Keratinocyte (primary cell): Measurements from ENCODE around the gene RRBP1. TPM values are rescaled to one million over a fixed set of nuclear protein-coding genes. Genes with fewer than 3 reads are reported as not detected.

Source experiments
- DNase-seq: peaks from one replicate; pipeline ENCODE4 v3.0.0-alpha.2; 2011; ENCODE audit warnings: low read depth, missing footprints, low spot score
- FAIRE-seq: peaks from 2 replicates; lab custom pipeline; 2011; peaks lifted over from hg19 to GRCh38; lab: Jason Lieb, UNC
- H2AFZ ChIP-seq: 2 replicates; pipeline ENCODE4 v1.6.0; 2012; ENCODE audit warnings: low read length, control low read depth, inconsistent platforms; ENCODE audit not compliant: control insufficient read depth
- H3K27ac ChIP-seq: 2 replicates; pipeline ENCODE4 v1.5.1; 2011; ENCODE audit warnings: low read length; ENCODE audit not compliant: control insufficient read depth, insufficient read depth
- H3K27me3 ChIP-seq: 3 replicates; pipeline ENCODE4 v1.6.0; 2011; ENCODE audit warnings: low read length; ENCODE audit not compliant: control insufficient read depth, insufficient read depth; ENCODE audit errors: extremely low read depth
- H3K36me3 ChIP-seq, 2 experiments: 2 replicates in 1 of 2; 3 replicates in 1 of 2; pipeline ENCODE4 v1.5.1; 2011; ENCODE audit warnings: low read length in 2 of 2, mild to moderate bottlenecking in 1 of 2; ENCODE audit not compliant: control insufficient read depth in 2 of 2, insufficient read depth in 2 of 2; ENCODE audit errors: extremely low read depth in 1 of 2
- H3K4me1 ChIP-seq: 3 replicates; pipeline ENCODE4 v1.5.1; 2011; ENCODE audit warnings: low read length; ENCODE audit not compliant: control insufficient read depth, insufficient read depth; ENCODE audit errors: extremely low read depth
- H3K4me2 ChIP-seq: 3 replicates; pipeline ENCODE4 v1.6.0; 2011; ENCODE audit warnings: low read depth, low read length; ENCODE audit not compliant: control insufficient read depth, insufficient read depth; ENCODE audit errors: extremely low read depth
- H3K4me3 ChIP-seq, 3 experiments: fragments of 200-600 bp in 1 of 3; sonication (generic) in 1 of 3; 2 replicates in 2 of 3; 3 replicates in 1 of 3; pipeline ENCODE4 v1.5.1; 2011 to 2016; ENCODE audit warnings: low read length in 3 of 3, mild to moderate bottlenecking in 3 of 3, control low read depth in 2 of 3, inconsistent platforms in 1 of 3, low read depth in 1 of 3, mixed read lengths in 1 of 3, mixed run types in 1 of 3, moderate library complexity in 1 of 3; ENCODE audit not compliant: control insufficient read depth in 2 of 3, insufficient read depth in 2 of 3; ENCODE audit errors: extremely low read depth in 1 of 3
- H3K79me2 ChIP-seq: 2 replicates; pipeline ENCODE4 v1.6.0; 2012; ENCODE audit warnings: low read length; ENCODE audit not compliant: control insufficient read depth, insufficient read depth
- H3K9ac ChIP-seq: 3 replicates; pipeline ENCODE4 v1.6.0; 2011; ENCODE audit warnings: low read length; ENCODE audit not compliant: control insufficient read depth, insufficient read depth; ENCODE audit errors: extremely low read depth
- H3K9me1 ChIP-seq: 3 replicates; pipeline ENCODE4 v1.6.0; 2011; ENCODE audit warnings: low read length; ENCODE audit not compliant: control insufficient read depth, insufficient read depth; ENCODE audit errors: extremely low read depth
- H3K9me3 ChIP-seq: 2 replicates; pipeline ENCODE4 v1.5.1; 2012; ENCODE audit warnings: low read depth, low read length; ENCODE audit not compliant: control insufficient read depth
- H4K20me1 ChIP-seq: 3 replicates; pipeline ENCODE4 v1.6.0; 2011; ENCODE audit warnings: low read length; ENCODE audit not compliant: control insufficient read depth, insufficient read depth; ENCODE audit errors: extremely low read depth
- EZH2 ChIP-seq: IDR thresholded peaks from one replicate; pipeline ENCODE4 v1.6.1; 2012; ENCODE audit warnings: inconsistent platforms, mild to moderate bottlenecking, low read length, moderate library complexity
- dilution Hi-C: fragments of 300-500 bp; cut with MboI; formaldehyde crosslinking; loops from one replicate; pipeline ENCODE4 v1.7.0; 2020; ENCODE audit warnings: low sequenced_read_pairs; ENCODE audit not compliant: extremely low pct_ligation_motif_present
- polyA plus RNA-seq, 5 experiments: library from polyadenylated mRNA; depleted of rRNA in 3 of 5; stranded (reverse) in 3 of 5; stranded (forward) in 1 of 5; unstranded in 1 of 5; fragments of >200 nt; gene quantifications; 1 replicate in 1 of 5; 2 replicates in 3 of 5; 3 replicates in 1 of 5; pipeline versions ENCODE4 v1.2.1 to v1.2.3, GENCODE V29; 2011 to 2012; ENCODE audit warnings: missing spikeins in 2 of 5, low read depth in 1 of 5, low replicate concordance in 1 of 5
- TF ChIP-seq, protein P1 (sequence below), 3 experiments: IDR thresholded peaks in 1 of 3; conservative IDR thresholded peaks in 1 of 3; optimal IDR thresholded peaks in 1 of 3; 2 replicates in 2 of 3; 3 replicates in 1 of 3; pipeline versions ENCODE3 to v1.5.1; 2011; ENCODE audit warnings: low read length in 3 of 3, mild to moderate bottlenecking in 3 of 3, moderate library complexity in 2 of 3, control low read depth in 1 of 3, inconsistent platforms in 1 of 3; ENCODE audit not compliant: insufficient read depth in 2 of 3; ENCODE audit errors: extremely low read depth in 1 of 3

RRBP1 gene
- polyA plus RNA-seq, 1 donor (not counting 4 experiments of a cell fraction or from before 2014, with no cell fraction given), result 43.9 TPM

DNA sequence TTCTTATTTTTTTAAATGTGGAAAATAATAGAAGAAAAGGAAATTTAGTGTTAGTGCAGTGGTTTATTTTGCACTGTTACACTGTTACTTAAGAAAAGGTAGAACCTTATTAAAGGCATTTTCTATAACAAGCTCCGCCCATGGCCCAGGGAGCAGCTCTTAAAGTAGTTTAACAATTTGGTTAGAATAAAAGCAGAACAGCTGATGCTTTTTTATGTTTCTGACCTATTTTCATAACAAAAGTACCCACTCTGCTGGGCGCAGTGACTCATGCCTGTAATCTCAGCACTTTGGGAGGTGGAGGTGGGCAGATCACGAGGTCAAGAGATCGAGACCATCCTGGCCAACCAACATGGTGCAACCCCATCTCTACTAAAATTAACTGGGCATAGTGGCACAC lies 79.5 kb downstream of the RRBP1 start:
- Histone ChIP-seq H3K36me3 (peaks cover 8 to 13% of the 10 kb centered on the region in 2 experiments), H3K9me1 (no peaks in the 10 kb centered on the region), H3K4me1 (no peaks in the 10 kb centered on the region), H3K27me3 (no peaks in the 10 kb centered on the region), H3K9ac (no peak overlapping the region), H2AFZ (no peak overlapping the region), H3K4me2 (no peak overlapping the region), H3K79me2 (peaks cover 67% of the 10 kb centered on the region), H3K9me3 (no peaks in the 10 kb centered on the region), H3K4me3 (no peak overlapping the region), H4K20me1 (peaks cover 12% of the 10 kb centered on the region), H3K27ac (no peak overlapping the region)
- dilution Hi-C loops, result no loop called here
- no peak for DNase-seq
- FAIRE-seq, result no peak
- TF ChIP-seq EZH2, result no peak
- TF ChIP-seq, protein P1, sequence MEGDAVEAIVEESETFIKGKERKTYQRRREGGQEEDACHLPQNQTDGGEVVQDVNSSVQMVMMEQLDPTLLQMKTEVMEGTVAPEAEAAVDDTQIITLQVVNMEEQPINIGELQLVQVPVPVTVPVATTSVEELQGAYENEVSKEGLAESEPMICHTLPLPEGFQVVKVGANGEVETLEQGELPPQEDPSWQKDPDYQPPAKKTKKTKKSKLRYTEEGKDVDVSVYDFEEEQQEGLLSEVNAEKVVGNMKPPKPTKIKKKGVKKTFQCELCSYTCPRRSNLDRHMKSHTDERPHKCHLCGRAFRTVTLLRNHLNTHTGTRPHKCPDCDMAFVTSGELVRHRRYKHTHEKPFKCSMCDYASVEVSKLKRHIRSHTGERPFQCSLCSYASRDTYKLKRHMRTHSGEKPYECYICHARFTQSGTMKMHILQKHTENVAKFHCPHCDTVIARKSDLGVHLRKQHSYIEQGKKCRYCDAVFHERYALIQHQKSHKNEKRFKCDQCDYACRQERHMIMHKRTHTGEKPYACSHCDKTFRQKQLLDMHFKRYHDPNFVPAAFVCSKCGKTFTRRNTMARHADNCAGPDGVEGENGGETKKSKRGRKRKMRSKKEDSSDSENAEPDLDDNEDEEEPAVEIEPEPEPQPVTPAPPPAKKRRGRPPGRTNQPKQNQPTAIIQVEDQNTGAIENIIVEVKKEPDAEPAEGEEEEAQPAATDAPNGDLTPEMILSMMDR (optimal IDR thresholded peaks at IDR 0.05 in 1 of 3, IDR thresholded peaks at IDR 0.05 in 1 of 3, conservative IDR thresholded peaks at IDR 0.05 in 1 of 3; ENCODE audit: extremely low read depth in 1 of 3, insufficient read depth in 2 of 3, low read length in 3 of 3), result no peak

DNA sequence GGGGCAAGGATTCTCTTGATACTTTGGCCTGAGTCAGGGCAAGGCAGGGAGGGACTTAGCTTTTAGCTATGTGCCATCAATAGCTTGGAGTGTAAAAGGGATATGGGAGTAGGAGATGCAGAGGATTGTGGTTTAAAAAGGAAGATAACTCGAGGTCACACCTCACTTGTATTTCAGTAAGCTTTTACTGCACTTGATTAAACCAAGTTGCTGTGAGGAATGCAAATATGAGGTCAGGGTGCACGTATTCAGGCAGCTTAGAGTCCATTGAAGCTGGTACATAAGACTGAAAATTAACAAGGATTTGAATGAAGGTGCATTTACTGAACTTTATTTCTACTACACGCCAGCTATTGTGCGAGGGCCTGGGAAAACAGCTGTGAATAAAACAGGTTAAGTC lies 80.1 kb downstream of the RRBP1 start:
- TF ChIP-seq, protein P1 (optimal IDR thresholded peaks at IDR 0.05 in 1 of 3, IDR thresholded peaks at IDR 0.05 in 1 of 3, conservative IDR thresholded peaks at IDR 0.05 in 1 of 3; ENCODE audit: extremely low read depth in 1 of 3, insufficient read depth in 2 of 3, low read length in 3 of 3), result no peak
- TF ChIP-seq EZH2, result no peak
- no peak overlapping the region for H3K4me2 ChIP-seq
- no peaks in the 10 kb centered on the region for H3K27me3 ChIP-seq
- H2AFZ ChIP-seq, result no peak overlapping the region
- H3K9me1 ChIP-seq, result no peaks in the 10 kb centered on the region
- dilution Hi-C loops, result no loop called here
- no peak for FAIRE-seq
- no peak overlapping the region for H3K4me3 ChIP-seq
- peaks cover 8 to 13% of the 10 kb centered on the region in 2 experiments for H3K36me3 ChIP-seq
- no peak for DNase-seq
- peaks cover 73% of the 10 kb centered on the region for H3K79me2 ChIP-seq
- no peaks in the 10 kb centered on the region for H3K9me3 ChIP-seq
- peaks cover 13% of the 10 kb centered on the region for H4K20me1 ChIP-seq
- no peaks in the 10 kb centered on the region for H3K4me1 ChIP-seq
- no peak overlapping the region for H3K9ac ChIP-seq
- H3K27ac ChIP-seq, result no peak overlapping the region
